GM19395 (cell line): ENCODE measurements around the gene ZNF99.
"Not testable (repeated sequence)": the region's sequence is repeated elsewhere in the genome, so short reads cannot be mapped to it uniquely, and the experiment has no call there.

ENCODE experiments used
- ATAC-seq: cut with Tn5 transposase; IDR thresholded peaks from one replicate; pipeline ENCODE4 v1.9.1; 2021; ENCODE audit warnings: mild to moderate bottlenecking, moderate library complexity; ENCODE audit not compliant: unreplicated experiment

The ZNF99 gene

DNA sequence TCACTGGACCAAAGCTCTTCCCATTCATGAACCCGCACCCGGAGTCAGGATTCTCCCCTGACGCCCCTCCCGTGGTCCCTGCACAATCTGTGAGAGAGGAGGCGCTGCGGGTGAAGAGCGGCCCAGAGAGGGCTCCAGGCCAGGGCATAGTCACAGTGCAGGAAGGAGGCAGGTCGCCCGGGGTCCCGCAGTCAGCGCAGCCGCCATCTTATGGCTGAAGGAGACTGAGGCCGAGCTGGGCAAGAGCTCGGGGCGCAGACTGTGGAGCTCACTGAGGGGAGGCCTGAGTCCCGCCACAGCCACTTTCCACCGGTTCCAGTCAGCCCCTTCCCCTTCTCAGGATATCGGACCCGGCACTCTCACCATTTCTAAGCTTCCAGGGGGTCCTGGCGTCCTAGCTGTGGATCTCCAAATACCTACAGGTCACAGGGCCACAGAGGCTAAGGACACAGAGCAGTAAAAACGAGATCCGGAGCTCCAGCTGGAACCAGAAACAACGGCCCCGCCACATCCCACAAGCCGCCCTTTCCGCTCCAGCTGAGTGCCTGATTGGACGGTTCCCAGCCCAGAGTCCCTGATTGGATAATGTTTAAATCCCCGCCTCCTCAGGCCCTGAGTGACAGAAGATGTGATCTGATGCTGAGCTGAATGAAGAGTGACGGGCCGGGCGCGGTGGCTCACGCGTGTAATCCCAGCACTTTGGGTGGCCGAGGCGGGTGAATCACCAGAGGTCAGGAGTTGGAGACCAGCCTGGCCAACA is at the start of gene ZNF99:
ZNF99 (minus strand) TSS at position 501 of the 760 bp plus-strand sequence; CDS start at position 366, 135 bp downstream.
- ATAC-seq, result no peak

DNA sequence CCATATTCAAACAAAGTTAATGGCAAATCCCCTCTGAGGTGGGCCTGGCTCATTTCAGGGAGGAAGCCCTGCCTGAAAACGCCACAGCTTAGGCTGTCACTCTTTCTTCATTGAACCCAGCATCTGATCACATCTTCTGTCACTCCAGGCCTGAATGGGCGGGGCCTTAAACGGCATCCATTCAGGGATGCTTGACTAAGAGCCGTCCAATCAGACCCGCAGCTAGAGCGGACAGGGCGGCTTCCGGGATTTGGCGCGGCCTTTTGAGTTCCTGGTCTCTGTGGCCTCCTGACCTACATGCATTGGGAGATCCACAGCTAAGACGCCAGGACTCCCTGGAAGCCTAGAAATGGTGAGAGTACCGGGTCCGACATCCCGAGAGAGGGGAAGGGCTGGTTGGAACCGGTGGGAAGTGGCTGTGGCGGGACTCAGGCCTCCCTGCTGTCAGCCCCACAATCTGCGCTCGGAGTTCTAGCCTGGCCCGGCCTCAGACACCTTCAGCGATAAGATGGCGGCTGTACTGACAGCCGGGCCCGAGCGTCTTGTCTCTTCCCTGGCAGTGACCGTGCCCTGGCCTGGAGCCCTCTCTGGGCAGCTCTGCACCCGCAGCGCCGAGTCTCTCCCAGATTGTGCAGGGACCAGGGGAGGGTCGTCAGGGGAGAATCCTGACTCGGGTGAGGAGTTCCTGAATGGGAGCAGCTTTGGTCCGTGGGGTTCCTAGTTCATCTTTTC is 48.2 kb upstream of the ZNF99 start, which contains the start of gene ZNF723:
ZNF723 (plus strand) TSS at position 261 of the 732 bp plus-strand sequence; CDS start at position 350, 89 bp downstream.
- ATAC-seq, result no peak

DNA sequence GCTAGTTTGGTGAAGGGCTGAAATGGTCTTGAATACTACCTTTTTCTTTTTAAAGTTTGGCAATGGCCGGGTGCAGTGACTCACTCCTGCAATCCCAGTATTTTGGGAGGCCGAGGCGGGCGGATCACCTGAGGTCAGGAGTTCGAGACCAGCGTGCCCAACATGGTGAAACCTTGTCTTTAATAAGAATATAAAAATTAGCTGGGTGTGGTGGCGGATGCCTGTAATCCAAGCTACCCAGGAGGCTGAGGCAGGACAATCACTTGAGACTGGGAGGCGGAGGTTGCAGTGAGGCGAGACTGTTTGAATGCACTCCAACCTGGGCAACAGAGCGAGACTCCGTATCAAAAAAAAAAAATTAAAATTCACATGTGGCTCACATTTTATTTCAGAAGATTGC is 47.3 kb upstream of the ZNF99 start:
- ATAC-seq, result no peak

DNA sequence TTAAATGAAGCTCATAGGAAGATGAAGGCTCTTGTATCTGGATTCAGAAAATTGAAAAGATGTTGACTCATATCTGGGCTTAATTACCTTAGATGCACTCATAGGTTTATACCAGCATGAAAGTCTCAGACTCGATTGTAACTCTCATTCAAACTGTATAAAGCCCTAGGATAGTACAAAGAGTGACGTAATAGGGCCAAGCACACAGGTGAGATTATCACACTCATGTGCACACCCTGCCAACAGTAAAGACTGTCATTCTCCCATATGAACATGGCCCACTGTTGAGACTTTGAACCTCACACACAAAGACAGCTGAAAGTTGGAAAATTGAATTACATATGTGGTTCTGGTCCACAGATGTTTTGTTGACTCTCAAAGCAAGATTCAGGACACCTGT is 30.2 kb upstream of the ZNF99 start:
- no peak for ATAC-seq

DNA sequence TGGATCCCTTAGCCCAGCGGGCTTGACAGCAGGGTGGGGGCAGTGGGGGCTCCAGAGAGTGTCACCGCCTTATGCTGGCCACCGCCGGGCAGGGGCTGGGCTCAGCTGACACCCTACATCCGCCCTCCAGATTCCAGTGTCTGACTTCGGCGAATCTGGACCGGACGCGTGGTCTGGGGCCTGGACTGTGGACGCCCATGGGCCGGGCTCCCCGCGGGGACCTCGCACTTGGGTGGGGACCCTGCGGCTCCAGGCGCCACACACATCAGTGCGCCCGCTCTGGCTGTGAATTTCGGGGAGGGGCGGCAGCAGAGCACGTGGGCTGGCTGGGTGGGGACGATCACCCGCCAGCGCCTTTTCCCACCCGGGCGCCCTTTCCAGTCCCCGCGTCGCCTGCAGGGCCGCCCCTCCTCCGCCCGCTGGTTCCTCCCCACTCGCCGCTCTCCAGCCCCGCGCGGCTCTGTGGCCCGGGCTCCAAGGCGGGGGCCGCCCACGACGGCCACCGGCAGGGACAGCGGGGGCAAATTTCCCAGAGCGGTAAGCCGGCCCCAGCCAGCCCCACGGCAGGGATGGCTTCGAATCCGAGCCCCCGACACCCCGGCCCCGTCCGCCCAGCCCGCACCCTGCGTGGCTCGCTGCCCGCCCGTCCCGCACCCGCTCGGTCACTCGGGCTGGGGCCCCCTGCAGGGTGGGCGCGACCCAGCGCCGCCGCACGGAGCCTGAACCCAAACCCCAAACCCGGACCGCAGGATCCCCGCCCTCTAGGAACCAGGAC is 23.3 kb upstream of the ZNF99 start:
- no peak for ATAC-seq

DNA sequence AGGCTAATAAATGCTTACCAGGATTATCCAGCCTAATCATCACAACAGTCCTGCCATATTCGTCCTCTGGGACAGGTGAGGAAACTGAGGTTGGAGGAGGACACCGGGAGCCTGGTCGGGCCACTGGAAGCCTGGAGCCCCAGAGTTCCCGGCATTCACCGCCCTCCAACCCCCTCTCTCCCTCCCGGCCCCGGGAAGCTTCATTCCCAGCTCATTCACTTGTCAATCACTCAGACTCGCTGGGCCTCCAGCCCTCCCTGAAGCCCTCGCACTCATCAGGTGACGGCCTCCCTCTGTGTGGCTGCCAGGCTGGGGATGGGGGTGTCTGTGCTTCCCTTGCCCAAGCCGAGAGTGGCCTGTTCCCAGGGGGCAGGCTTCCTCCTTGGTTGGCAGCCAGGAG is 22.5 kb upstream of the ZNF99 start:
- no peak for ATAC-seq

DNA sequence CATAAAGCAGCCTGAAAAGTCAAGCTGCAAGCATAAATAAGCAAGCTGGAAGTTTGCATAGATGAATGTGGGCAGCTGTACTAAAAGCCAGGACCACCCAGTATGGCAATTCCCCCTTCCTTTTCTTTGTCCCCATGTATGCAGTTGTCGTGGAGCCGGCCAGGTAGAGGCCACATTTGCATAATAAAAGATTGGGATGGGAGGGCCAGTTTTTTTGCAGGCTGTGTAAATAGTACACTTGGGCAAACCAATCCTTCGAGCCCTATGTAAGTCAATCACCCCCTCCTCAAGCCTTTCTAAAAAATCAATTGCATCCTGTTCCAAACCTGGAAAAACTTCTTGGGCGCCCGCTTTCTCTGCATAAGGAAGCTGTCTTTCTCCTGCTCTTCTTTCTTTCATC is 13.1 kb upstream of the ZNF99 start:
- no peak for ATAC-seq

DNA sequence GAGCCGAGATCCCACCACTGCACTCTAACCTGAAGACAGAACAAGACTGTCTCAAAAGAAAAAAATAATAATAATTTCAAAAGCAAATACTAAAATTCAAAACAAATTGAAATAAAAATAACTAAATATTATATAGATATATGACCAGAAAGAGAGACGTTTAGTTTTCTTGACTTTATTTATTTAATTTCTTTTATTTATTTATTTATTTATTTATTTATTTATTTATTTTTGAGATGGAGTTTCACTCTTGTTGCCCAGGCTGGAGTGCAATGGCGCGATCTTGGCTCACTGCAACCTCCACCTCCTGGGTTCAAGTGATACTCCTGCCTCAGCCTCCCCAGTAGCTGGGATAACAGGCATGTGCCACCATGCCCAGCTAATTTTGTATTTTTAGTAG is 8.9 kb upstream of the ZNF99 start:
- not testable (repeated sequence) for ATAC-seq

DNA sequence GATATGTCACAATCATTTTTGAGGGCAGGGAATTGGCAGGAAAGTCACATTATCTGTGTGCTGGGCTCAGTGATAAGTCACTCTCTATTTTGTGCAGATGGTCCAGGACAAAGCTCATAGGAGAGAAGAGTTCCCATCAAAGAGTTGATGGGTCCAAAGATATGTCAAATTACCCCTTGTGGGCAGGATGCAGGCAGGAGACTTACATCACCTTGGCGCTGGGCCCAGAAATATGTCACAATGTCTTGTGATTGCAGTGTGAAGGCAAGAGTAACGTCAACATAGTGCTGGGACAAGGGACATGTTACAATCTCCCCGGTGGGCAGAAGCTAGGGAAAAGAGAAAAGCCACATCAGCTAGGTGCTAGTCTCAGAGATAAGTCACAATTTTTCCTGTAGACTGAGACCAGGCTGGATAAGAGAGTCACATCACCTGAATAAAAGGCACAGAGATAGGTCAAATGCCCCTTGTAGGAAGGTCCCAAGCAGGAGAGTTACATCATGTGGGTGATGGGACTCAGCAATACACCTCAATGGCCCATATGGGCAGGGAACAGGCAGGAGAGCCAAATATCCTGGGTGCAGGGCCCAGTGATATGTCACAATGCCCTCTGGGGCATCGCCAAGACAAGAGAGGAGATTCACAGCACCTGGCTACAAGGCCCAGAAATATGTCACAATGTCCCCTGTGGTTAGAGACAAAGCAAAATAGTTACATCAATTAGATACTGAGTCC is 47.9 kb downstream of the ZNF99 start:
- no peak for ATAC-seq

DNA sequence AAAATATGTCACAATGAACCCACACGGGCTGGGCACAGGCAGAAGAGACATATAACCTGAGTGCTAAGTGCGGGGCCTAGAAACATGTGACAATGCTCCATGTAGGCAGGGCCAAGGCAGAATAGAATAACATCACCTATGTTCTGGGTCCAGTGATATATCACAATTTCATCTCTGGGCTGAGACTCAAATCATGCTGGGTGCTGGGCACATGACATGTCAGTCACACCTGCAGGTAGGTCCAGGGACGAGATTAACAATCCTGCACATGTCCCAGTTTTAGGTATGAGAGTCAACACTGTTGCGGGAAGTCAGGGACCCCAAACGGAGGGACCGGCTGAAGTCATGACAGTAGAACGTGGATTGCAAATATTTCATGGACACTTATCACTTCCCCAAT is 50.3 kb downstream of the ZNF99 start:
- ATAC-seq, result no peak

DNA sequence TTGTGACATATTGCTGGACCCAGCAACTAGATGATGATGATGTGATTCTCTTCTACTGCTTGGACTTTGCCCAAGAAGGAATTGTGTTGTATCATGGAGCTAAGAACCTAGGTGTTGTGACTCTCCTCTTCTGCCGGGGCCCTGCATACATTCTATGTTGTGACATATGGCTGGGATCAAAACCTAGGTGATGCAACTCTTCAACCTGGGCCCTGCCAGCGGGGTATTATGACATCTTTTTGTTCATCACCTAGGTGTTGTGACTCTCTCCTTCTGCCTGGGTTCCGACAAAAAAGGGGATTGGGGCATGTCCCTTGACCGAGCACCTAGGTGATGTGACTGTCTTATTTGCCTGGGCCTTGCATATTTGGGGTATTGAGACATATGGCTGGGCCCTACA is 55.7 kb downstream of the ZNF99 start:
- ATAC-seq, result not testable (repeated sequence)

DNA sequence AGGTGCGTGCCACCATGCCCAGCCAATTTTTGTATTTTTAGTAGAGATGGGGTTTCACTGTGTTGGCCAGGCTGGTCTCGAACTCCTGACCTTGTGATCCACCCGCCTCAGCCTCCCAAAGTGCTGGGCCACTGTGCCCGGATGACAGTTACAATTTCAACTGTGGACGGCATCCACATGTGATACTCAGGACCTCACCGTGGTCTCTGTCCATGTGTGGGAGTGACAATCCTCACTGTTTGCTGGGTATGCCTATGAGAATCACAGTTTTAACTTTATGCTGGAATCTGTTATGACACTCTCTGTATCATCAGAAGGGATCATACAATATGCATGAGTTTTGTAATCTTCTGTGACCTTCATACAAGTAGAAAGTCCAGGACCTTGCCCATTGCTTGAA is 62.4 kb downstream of the ZNF99 start:
- not testable (repeated sequence) for ATAC-seq

DNA sequence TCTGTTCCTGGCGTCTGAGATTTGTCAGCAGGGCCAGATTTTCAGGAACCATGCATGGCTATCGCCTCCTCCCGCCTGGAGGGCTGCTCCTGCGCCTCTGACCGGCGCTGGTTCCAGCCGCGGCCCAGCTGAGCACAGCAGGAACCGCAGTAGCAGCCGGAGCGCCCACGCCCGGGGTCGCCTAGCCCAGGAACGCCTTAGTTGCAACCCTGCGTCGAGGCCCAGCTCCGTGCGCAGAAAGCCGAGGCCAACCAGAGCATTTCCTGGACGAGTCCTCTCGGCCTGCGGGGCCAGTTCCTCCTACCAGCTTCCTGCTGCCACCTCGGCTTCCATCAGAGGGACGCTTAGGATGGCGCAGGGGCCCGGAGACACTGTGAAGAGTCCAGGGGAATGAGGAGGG is 75.0 kb downstream of the ZNF99 start:
- no peak for ATAC-seq

DNA sequence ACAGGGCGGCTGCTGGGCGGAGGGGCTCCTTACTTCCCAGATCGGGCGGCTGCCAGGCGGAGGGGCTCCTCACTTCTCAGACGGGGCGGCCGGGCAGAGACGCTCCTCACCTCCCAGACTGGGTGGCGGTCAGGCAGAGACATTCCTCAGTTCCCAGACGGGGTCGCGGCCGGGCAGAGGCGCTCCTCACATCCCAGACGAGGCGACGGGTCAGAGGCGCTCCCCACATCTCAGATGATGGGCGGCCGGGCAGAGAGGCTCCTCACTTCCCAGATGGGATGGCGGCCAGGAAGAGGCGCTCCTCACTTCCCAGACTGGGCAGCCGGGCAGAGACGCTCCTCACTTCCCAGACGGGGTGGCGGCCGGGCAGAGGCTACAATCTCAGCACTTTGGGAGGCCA is 80.9 kb downstream of the ZNF99 start:
- not testable (repeated sequence) for ATAC-seq

DNA sequence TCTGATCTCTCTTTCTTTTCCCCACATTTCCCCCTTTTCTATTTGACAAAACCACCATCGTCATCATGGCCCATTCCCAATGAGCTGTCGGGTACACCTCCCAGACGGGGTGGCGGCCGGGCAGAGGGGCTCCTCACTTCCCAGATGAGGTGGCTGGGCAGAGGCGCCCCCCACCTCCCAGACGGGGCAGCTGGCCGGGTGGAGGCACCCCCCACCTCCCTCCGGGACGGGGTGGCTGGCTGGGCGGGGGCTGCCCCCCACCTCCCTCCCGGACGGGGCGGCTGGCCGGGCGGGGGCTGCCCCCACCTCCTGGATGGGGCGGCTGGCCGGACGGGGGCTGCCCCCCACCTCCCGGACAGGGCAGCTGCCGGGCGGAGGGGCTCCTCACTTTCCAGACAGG is 81.3 kb downstream of the ZNF99 start:
- ATAC-seq, result not testable (repeated sequence)
